Measurements from ENCODE around the gene MACIR. TPM values are rescaled to one million over a fixed set of nuclear protein-coding genes. Genes with fewer than 3 reads are reported as not detected.

MACIR gene
- total and polyA plus RNA-seq, 2 donors (not counting 3 experiments of a cell fraction or from before 2014, with no cell fraction given), result 4.0 to 9.3 TPM

- Histone ChIP-seq H3K9me3 (replicated peaks; ENCODE audit: control insufficient read depth, insufficient read depth, low read length) (no peaks in the 10 kb centered on the region), H3K4me3 (replicated peaks in 1 of 3; ENCODE audit: insufficient read depth in 1 of 3, low read depth in 1 of 3, low read length in 3 of 3) (no peak overlapping the region), H3K79me2 (ENCODE audit: control insufficient read depth, insufficient read depth, low read length) (no peaks in the 10 kb centered on the region), H3K4me2 (ENCODE audit: insufficient read depth, low read length) (no peak overlapping the region), H3K36me3 (ENCODE audit: control insufficient read depth in 2 of 2, extremely low read depth in 1 of 2, insufficient read depth in 2 of 2, low read length in 2 of 2) (no peaks in the 10 kb centered on the region), H3K27me3 (ENCODE audit: control insufficient read depth in 2 of 2, insufficient read depth in 2 of 2, low read length in 2 of 2) (no peaks in the 10 kb centered on the region), H3K9ac (replicated peaks; ENCODE audit: extremely low read depth, insufficient read depth, low read length) (no peak overlapping the region), H3K27ac (ENCODE audit: insufficient read depth, low read depth, low read length) (no peak overlapping the region), H2AFZ (ENCODE audit: low read depth, low read length) (no peak overlapping the region), H4K20me1 (replicated peaks; ENCODE audit: control insufficient read depth, extremely low read depth, insufficient read depth, low read length) (no peaks in the 10 kb centered on the region), H3K4me1 (ENCODE audit: control insufficient read depth, extremely low read depth, insufficient read depth, low read length) (no peaks in the 10 kb centered on the region), H3K9me1 (replicated peaks; ENCODE audit: control insufficient read depth, extremely low read depth, insufficient read depth, low read length) (no peaks in the 10 kb centered on the region)
- POLR2A ChIA-PET, result interaction anchor here (1.2 kb wide), 1 partner anchor 105 kb away, joined by 5 read pairs; the partner anchor contains the start of genes GIN1 and PPIP5K2
- no TSS peak for BruUV-seq (replicated peaks)
- no peak for TF ChIP-seq FOS (IDR thresholded peaks at IDR 0.05; ENCODE audit: borderline replicate concordance, insufficient read depth, low read length)
- TF ChIP-seq POLR2AphosphoS5 (IDR thresholded peaks at IDR 0.05; ENCODE audit: insufficient read depth, low read depth, low read length), result no peak
- TF ChIP-seq MAX (IDR thresholded peaks at IDR 0.05; ENCODE audit: insufficient read depth, insufficient read length), result no peak
- no peak for TF ChIP-seq JUN (IDR thresholded peaks at IDR 0.05; ENCODE audit: borderline replicate concordance, insufficient read depth, insufficient read length, low read depth)
- TF ChIP-seq CTCF (IDR thresholded peaks at IDR 0.05; ENCODE audit: extremely low read depth in 1 of 2, insufficient read depth in 1 of 2, low read depth in 1 of 2, low read length in 2 of 2), result no peak
- TF ChIP-seq MYC (IDR thresholded peaks at IDR 0.05; ENCODE audit: low read depth, low read length), result no peak
- no peak for TF ChIP-seq POLR2A (IDR thresholded peaks at IDR 0.05; ENCODE audit: low read depth, low read length)
- TF ChIP-seq EZH2 (IDR thresholded peaks at IDR 0.05; ENCODE audit: borderline replicate concordance, low read depth, low read length, severe bottlenecking), result no peak
- no peak for TF ChIP-seq GATA2 (IDR thresholded peaks at IDR 0.05; ENCODE audit: insufficient read depth, insufficient read length, low read depth, low read length)
- dilution Hi-C loops (cut with MboI; ENCODE audit: extremely low pct_ligation_motif_present, low sequenced_read_pairs), result no loop called here
- intact Hi-C loops (cut with micrococcal nuclease), result loop anchor here (1.0 to 5.0 kb wide), 8 partner anchors 86 to 689 kb away; partner anchors contain the start of genes GIN1 and PPIP5K2
- no peak for DNase-seq (ENCODE audit: low read depth, low spot score)
- no peak for FAIRE-seq
- CTCF ChIA-PET, result interaction anchor here (0.6 to 4.0 kb wide), 55 partner anchors 9 to 954 kb away, joined by 3 to 45 read pairs (median 6); partner anchors contain the start of genes GIN1, MACIR and PPIP5K2
Observed at GRCh38 chr5:103224894-103225246, 33.7 kb upstream of the MACIR start.
